HFF-Myc (cell line): ENCODE results near the gene GTF2F2.
"Not testable (repeated sequence)": the region's sequence is repeated elsewhere in the genome, so short reads cannot be mapped to it uniquely, and the experiment has no call there.

Experiments
- DNase-seq: peaks from one replicate; pipeline ENCODE4 v3.0.0-alpha.2; 2011; ENCODE audit warnings: low read depth; ENCODE audit errors: extremely low read depth
- H3K4me3 ChIP-seq: replicated peaks from 2 replicates; pipeline ENCODE4 v1.5.1; 2011; ENCODE audit warnings: low read depth, mild to moderate bottlenecking, control low read depth, low read length
- CTCF ChIP-seq: IDR thresholded peaks from 2 replicates; pipeline ENCODE4 v1.5.1; 2012; ENCODE audit warnings: mild to moderate bottlenecking, low read depth, low read length, control low read depth; ENCODE audit errors: missing control alignments

GTF2F2 gene

GRCh38 chr13:45178349-45179162, 58.2 kb downstream of the GTF2F2 start:
- no peak for TF ChIP-seq CTCF
- no peak overlapping the region for H3K4me3 ChIP-seq
- DNase-seq = no peak

DNA sequence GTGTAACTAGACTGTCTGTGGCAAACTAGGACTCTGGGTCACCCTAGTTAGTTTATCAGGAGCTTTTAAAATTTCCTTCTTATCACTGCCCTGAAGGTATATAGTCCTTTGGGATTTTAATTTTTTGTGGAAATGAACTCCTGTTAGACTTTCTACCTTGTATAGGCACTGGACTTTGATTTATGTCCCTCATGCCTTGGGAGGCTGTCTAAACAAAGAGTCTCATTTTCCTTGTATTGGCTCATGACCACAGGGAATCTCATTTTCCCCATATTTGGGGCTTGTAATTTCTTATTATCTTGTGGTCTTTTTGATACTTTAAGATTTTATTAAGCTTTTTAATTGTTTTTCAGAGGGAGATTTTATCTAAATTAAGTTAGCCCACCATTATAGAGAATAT, 59.1 kb downstream of the GTF2F2 start:
- DNase-seq = no peak

GRCh38 chr13:45180303-45180702, 60.0 kb downstream of the GTF2F2 start:
- TF ChIP-seq CTCF = no peak
- DNase-seq = no peak
- no peak overlapping the region for H3K4me3 ChIP-seq

More for the DNA sequence above, 59.1 kb downstream of the GTF2F2 start:
- H3K4me3 ChIP-seq = no peak overlapping the region
- TF ChIP-seq CTCF = no peak

GRCh38 chr13:45180713-45181601, 60.6 kb downstream of the GTF2F2 start:
- no peak for DNase-seq
- no peak overlapping the region for H3K4me3 ChIP-seq
- no peak for TF ChIP-seq CTCF

GRCh38 chr13:45184693-45185092, 64.4 kb downstream of the GTF2F2 start:
- H3K4me3 ChIP-seq = no peak overlapping the region
- no peak for DNase-seq
- no peak for TF ChIP-seq CTCF

- no peak for TF ChIP-seq CTCF
- H3K4me3 ChIP-seq = no peak overlapping the region
- no peak for DNase-seq
Measured at GRCh38 chr13:45185286-45185685, 65.0 kb downstream of the GTF2F2 start.

- H3K4me3 ChIP-seq, DNase-seq: not testable (repeated sequence)
Measured at GRCh38 chr13:45189077-45189476, 68.8 kb downstream of the GTF2F2 start.

DNA sequence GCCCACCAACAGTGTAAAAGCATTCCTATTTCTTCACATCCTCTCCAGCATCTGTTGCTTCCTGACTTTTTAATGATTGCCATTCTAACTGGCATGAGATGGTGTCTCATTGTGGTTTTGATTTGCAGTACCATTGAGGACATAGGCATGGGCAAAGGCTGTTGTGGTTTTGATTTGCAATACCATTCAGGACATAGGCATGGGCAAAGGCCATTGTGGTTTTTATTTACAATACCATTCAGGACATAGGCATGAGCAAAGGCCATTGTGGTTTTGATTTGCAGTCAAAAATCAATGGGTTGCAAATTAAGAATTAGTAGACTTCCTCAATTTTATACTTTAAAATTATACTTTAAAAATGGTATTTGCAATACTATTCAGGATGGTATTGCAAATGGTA, 69.2 kb downstream of the GTF2F2 start:
- not testable (repeated sequence) for DNase-seq, H3K4me3 ChIP-seq
